ENCODE measurements around the gene SCP2D1.

SCP2D1 gene

DNA sequence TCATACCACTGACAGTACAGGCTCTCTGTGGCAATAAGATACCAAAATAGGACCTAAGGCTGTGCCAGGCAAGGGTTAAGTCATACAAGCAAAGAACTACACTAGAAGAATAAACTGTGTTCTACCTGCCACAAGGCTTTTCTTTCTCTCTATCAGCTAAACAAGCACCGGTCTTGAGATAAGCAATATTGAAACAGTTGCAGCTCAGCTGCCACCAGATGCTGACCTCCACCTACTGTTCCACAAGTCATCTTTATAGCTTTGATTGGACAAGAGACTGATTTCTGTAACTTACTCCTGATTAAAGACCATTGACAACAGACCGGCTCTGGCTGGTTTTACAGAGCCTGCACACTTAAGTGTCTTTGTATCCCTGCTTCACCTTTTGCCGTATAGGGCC is 24.1 kb downstream of the SCP2D1 start:
- TF ChIP-seq, protein P1, sequence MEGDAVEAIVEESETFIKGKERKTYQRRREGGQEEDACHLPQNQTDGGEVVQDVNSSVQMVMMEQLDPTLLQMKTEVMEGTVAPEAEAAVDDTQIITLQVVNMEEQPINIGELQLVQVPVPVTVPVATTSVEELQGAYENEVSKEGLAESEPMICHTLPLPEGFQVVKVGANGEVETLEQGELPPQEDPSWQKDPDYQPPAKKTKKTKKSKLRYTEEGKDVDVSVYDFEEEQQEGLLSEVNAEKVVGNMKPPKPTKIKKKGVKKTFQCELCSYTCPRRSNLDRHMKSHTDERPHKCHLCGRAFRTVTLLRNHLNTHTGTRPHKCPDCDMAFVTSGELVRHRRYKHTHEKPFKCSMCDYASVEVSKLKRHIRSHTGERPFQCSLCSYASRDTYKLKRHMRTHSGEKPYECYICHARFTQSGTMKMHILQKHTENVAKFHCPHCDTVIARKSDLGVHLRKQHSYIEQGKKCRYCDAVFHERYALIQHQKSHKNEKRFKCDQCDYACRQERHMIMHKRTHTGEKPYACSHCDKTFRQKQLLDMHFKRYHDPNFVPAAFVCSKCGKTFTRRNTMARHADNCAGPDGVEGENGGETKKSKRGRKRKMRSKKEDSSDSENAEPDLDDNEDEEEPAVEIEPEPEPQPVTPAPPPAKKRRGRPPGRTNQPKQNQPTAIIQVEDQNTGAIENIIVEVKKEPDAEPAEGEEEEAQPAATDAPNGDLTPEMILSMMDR (conservative IDR thresholded peaks at IDR 0.05; ENCODE audit: low read depth, low read length): no peak
- no peak overlapping the region for H3K4me3 ChIP-seq (ENCODE audit: low read length)
- no peak for DNase-seq (ENCODE audit: low read depth)

DNA sequence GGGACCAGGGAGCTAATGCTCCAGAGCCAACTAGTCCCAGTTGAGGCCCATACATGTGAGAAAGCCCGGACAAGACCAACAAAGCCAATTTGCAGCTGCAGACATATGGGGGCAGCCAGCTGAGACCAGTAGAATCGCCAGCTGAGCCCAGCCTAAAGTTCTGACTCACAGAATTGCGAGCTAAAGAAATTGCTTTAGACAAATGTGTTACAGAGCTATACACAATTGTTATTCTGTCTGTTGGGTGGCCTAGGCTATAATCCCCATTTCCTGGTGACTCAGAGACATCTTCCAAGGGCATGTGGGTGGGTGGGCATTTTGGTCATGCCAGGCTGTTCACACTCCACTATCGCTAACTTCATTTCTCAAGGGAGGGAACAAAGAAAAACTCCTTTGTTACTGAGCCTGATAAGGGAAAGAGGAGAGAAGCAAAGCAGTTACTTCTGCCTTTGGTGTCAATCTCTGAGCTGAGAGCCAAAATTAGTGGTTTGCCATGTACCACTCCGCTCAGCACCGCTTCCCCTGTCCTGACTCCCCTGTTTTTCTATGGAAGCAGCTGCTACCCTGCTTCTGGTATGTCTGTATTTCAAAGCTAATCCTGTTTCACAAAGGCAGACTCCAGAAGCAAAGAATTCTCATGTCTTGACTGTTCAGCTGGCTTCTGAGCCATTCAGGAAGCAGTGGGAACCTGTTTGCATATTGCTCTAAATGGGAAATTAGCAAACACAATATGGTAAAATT is 26.1 kb downstream of the SCP2D1 start:
- TF ChIP-seq, protein P1 (conservative IDR thresholded peaks at IDR 0.05; ENCODE audit: low read depth, low read length): no peak
- H3K4me3 ChIP-seq (ENCODE audit: low read length): no peak overlapping the region

DNA sequence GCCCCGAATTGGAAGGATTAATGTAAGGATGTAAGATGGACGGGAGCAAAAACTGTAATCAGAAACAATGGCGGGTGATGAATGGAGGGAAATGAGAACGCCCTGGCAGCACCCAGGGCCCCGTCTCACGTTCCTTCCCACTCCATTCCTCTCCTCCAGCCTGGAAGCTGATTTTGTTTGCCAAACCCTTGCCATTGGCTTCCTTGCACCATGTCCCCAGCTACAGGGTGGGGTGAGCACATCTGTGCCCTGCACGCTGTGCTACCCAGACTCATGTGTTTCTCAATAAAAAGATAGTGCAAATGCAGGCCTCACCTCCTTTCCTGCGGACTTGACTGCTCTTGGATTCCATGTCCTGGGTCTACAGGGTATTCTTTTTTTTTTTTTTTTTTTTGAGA is 26.7 kb downstream of the SCP2D1 start:
- no peak overlapping the region for H3K4me3 ChIP-seq (ENCODE audit: low read length)
- TF ChIP-seq, protein P1 (conservative IDR thresholded peaks at IDR 0.05; ENCODE audit: low read depth, low read length): no peak
- no peak for DNase-seq (ENCODE audit: low read depth)

More for the DNA sequence above, 26.1 kb downstream of the SCP2D1 start:
- no peak for DNase-seq (ENCODE audit: low read depth)

DNA sequence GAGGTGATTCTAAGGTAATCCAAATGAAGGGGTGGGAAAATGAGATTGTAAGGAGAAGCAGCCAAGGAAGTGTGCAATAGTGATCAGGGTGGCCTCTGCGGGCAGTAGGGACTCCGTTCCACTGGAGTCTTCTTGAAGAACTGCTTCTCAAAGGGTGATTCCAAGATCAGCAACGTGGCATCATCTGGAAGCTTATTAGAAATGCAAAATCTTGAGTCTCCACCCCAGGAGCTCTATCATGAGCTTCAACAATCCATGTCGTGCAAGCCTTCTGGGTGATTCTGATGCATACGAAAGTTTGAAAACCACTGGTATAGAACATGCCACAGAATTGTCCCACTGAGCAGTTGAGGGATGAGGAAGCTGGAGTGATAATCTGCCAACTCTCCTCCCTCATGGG is 31.4 kb downstream of the SCP2D1 start:
- no peak for DNase-seq (ENCODE audit: low read depth)
- TF ChIP-seq, protein P1 (conservative IDR thresholded peaks at IDR 0.05; ENCODE audit: low read depth, low read length): no peak
- H3K4me3 ChIP-seq (ENCODE audit: low read length): no peak overlapping the region

DNA sequence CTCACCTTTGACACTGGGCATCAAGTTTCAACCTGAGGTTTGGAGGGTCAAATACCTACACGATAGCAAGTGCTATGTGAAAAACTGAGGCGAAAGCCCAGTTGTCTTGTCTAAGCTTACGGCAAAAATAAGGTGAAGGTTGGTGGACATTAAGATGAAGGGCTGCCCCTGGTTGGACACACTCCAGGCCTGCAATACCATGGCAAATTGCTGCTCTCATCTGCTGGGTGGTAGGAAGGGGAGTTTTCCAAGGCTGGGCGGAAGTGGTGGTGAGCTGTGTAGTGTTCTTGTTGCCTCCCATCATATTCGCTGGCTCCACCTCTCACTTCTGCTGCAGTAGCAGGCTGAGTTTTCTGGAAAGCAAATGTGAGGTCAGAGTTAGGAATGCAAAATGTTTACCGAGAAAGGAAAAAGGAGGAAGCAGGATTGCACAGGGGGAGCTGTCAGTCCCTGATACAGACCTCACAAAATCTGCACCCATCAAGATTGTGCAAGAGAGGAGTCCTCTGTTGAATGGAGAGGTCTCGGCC is 33.7 kb downstream of the SCP2D1 start:
- no peak overlapping the region for H3K4me3 ChIP-seq (ENCODE audit: low read length)
- TF ChIP-seq, protein P1 (conservative IDR thresholded peaks at IDR 0.05; ENCODE audit: low read depth, low read length): no peak
- no peak for DNase-seq (ENCODE audit: low read depth)

DNA sequence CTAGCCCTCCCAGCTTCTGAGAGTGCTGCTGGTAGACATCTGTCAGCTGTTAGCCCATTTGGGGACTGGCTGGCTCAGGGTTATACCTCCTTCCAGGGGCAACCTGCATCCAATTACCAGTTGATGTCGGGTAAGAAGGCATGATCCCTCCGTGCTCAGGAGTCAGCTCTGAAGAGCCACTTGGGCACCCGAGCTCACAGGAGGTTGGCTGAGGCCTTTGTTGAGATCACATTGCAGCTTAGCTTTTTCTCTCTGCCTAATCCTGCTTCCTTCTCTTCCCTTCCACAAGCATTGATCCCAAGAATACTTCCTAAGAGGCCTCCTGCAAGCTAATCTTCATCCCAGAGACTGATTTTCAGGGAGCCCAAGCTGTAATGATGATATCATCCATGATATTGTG is 35.5 kb downstream of the SCP2D1 start:
- TF ChIP-seq, protein P1 (conservative IDR thresholded peaks at IDR 0.05; ENCODE audit: low read depth, low read length): no peak
- H3K4me3 ChIP-seq (ENCODE audit: low read length): no peak overlapping the region
- no peak for DNase-seq (ENCODE audit: low read depth)

DNA sequence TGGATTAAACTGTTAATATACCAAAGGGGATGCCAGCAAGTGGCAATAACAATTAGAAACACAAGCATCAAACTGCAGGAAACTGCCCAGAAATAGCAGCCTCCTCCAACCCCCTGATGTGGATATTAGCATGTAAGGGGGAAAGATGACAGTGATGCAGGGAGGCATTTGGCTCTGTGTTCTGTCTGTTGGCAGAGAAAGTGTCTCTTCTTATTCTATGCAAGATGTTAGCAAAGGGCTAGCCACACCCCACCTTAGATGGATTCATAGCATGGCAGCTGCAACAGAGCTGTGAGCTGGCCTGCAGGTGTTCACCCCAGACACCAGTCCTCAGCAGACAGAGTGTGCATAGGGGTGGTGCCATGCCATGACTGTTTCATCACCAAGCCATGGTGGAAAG is 38.0 kb downstream of the SCP2D1 start:
- no peak for DNase-seq (ENCODE audit: low read depth)
- no peak overlapping the region for H3K4me3 ChIP-seq (ENCODE audit: low read length)
- TF ChIP-seq, protein P1 (conservative IDR thresholded peaks at IDR 0.05; ENCODE audit: low read depth, low read length): no peak
